HG03342 (cell line): ENCODE measurements around the gene CALU.

Experiments
- ATAC-seq: cut with Tn5 transposase; IDR thresholded peaks from one replicate; pipeline ENCODE4 v1.9.1; 2021; ENCODE audit warnings: mild to moderate bottlenecking, moderate library complexity; ENCODE audit not compliant: unreplicated experiment

CALU gene

DNA sequence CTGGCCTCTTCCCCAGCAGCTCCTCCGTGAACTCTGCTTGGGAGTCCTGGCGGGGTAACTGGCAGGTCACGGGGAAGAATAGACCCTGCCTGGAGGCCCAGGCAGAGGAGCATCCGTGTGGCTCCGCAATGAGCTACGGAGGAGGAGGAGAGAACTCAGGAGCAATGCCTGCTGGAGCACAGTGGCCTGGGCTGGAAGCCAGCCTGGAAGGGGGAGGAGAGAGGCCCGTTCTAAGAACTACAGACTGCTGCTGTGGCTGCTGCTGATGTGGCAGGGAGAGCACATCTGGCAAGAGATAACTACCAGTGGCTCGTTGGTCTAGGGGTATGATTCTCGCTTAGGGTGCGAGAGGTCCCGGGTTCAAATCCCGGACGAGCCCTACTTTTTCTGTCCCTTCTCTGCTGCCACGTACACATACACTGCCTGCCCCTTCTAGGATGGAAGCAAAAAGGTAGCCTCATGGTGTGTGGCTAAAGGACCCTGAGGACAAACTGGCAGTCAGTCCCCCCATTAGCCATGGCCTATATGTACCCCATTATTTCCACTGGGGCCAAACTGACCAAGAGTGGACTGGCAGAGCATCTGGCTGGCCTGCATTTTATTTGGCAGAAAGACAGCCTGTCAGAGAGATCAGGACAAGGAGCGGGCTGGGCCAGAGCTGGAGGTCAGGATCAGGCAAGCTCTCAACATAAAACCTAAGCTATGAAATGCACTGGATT, 44.1 kb downstream of the CALU start:
- no peak for ATAC-seq

DNA sequence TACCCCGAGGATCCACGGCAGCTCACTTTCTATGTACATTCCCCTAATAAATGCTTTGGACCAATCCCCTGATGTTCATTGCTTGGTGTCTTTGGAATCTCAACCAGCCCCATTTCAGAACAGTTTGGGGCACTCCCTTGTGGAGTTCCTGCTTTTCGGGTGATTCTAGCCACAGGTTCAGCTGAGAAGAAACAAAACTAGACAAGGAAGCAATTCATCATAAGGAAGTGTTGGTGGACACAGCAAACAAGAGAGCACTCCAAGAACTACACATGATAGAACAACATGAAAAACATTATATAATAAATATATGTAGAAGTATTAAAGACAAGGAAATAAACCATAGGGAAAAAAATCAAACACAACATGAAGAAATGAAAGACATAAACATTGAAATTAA, 46.6 kb downstream of the CALU start:
- no peak for ATAC-seq

DNA sequence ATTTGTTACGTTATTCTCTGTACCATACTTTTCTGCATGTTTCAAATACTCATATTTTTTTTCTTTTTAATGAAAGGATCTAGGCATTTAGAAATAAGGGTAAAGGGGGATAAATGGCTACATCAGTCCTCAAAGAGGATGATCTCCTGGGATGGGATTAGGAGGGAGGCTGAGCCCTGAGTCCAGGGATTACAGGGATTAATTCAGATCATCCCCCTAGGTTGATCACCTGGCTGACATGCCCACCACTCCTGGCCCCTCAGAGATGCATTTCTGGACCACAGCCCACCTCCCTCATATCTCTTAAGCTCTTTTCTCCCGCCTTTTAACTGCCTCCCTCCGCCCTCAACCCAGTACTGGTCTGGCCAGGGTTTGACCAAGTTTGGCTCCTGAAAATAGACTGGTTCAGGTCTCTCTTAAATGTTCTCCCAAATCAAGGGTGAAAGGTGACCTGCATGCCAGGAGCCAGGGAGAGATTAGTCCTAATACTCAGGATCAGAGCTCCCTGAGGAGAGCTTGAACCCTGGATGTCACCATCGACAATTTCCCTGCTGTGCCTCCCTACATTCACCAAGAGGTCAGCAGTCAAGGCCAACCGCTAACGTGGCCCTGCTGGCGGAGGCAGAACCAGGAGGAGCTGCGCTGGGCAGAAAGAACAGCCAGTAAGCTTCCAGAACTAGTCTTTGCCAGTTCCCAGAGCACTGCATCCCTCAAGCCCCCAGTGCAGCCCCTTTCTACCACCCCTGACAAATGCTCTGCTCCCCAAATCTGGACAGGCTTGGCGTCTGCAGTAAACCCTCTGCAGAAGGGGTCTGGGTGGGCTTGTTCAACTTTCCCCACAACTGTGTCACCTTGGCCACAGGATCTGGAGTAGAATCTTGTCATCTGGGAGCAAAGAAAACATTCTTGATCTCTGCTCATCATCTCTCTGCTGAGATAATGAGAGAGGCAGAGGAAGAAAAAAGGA, 49.6 kb downstream of the CALU start:
- ATAC-seq, result no peak

GRCh38 chr7:128790315-128791041, 51.3 kb downstream of the CALU start:
- ATAC-seq, result peak; percentile 3

GRCh38 chr7:128791121-128791971, 52.2 kb downstream of the CALU start, which contains the start of gene CCDC136:
TSS of gene CCDC136 (plus strand) at chr7:128791968. CDS start at chr7:128792412, 444 bp downstream.
- ATAC-seq, result peak; percentile 72

GRCh38 chr7:128791972-128792327, 52.8 kb downstream of the CALU start:
- no peak for ATAC-seq

- no peak for ATAC-seq
Observed at GRCh38 chr7:128792471-128793180, 53.5 kb downstream of the CALU start.

DNA sequence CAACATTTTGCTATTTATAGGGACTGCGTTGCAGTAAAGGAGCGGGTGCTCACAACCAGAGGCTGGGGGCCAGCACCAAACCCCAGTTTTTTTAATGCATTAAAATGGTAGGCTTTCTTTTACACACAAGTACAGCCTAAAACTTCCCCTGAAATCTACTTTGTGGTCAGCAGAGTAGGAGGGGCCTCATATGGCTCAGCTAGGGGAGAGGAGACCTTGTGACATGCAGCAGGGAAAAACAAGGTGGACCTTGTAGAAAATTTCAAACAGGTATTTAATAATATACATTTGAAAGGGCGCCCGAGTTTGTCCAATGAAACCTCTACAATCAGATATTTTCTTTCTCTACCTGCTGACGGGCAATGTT, 54.0 kb downstream of the CALU start:
- no peak for ATAC-seq

- no peak for ATAC-seq
Observed at GRCh38 chr7:128794020-128794419, 54.9 kb downstream of the CALU start.

- no peak for ATAC-seq
Observed at GRCh38 chr7:128794436-128794835, 55.3 kb downstream of the CALU start.

DNA sequence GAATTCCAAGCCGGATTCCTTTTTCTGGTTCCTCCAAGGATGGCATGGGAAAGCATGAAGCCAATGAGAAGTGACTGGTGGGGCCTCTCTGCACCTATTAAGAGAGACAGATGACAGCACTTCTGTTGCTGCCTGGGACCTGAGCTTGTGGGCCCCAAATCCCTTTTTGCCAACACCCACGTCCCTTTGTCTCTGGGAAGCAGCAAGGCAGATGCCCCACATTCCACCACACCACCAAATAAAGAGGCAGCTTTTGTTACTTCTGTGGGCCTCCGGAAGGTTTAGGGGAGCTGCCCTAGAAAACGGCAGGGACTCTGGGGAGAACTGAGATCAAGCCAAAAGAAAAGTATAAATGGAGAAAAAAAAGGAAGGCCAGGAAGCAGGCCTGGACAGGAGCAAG, 56.0 kb downstream of the CALU start:
- no peak for ATAC-seq

GRCh38 chr7:128796327-128796726, 57.2 kb downstream of the CALU start:
- no peak for ATAC-seq

GRCh38 chr7:128799451-128799850, 60.3 kb downstream of the CALU start:
- no peak for ATAC-seq

GRCh38 chr7:128800567-128800966, 61.4 kb downstream of the CALU start:
- ATAC-seq, result no peak

GRCh38 chr7:128801003-128801402, 61.8 kb downstream of the CALU start:
- ATAC-seq, result no peak

DNA sequence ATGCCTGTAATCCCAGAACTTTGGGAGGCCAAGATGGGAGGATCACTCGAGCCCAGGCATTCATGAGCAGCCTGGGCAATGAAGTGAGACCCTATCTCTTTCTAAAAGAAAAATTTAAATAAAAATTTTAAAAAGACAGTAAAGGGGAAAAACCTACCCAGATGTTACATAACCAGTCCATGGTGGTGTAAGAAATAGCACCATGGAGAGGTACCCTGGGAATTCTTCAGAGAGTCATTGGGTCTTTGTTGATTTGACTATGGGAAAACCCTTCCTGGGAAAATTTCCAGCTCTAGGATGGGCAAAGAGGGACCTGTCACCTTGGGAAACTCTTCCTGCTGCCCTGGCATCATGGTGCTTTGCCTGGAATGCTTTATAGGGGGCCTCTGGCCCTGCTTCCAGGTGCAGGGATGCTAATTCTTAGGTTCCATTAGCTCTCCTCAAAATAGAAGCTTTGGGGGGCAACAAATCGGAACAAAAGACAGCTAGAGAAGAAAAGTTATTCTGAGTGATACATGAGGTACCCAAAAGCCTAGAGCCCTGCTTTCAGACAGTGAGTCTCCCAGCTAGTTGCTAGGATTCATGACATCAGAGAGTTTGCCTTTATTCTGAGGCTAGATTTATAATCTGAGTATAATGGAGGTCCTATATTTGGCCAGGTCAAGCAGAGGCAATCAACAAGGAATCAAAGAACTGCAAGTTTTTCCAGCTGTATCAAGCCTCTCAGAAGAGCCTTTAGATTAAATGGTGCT, 62.7 kb downstream of the CALU start:
- no peak for ATAC-seq

- ATAC-seq, result no peak
Observed at GRCh38 chr7:128804484-128804883, 65.3 kb downstream of the CALU start.

- no peak for ATAC-seq
Observed at GRCh38 chr7:128805225-128805624, 66.1 kb downstream of the CALU start.

GRCh38 chr7:128807191-128807590, 68.0 kb downstream of the CALU start:
- ATAC-seq, result no peak
